Adrenal gland (tissue), 12 donors: ENCODE data around the gene SPNS2. TPM values are rescaled to one million over a fixed set of nuclear protein-coding genes. Genes with fewer than 3 reads are reported as not detected.

Experiments used
- DNase-seq, 7 donors: peaks; one replicate each; pipeline ENCODE4 v3.0.0-alpha.2; 2019 to 2020
- H3K27ac ChIP-seq, 5 donors: fragments of 200-600 bp; sonication (generic) in 4 of 5; 1 replicate in 3 of 5; 2 replicates in 2 of 5; pipeline versions ENCODE4 v1.5.1 to v1.8.0; 2016 to 2020; ENCODE audit warnings: mild to moderate bottlenecking in 1 of 5
- H3K27me3 ChIP-seq: fragments of 200-600 bp; 2 replicates; pipeline ENCODE4 v1.8.0; 2021
- H3K36me3 ChIP-seq, 2 donors: fragments of 200-600 bp; replicated peaks in 1 of 2; 1 replicate in 1 of 2; 2 replicates in 1 of 2; pipeline versions ENCODE4 v1.5.1 to v1.8.0; 2018 to 2022
- H3K4me1 ChIP-seq, 2 donors: fragments of 200-600 bp; replicated peaks in 1 of 2; 1 replicate in 1 of 2; 2 replicates in 1 of 2; pipeline versions ENCODE4 v1.5.1 to v1.8.0; 2018 to 2021
- H3K4me3 ChIP-seq, 4 donors: fragments of 200-600 bp; sonication (generic) in 3 of 4; one replicate each; pipeline ENCODE4 v1.5.1; 2016 to 2018
- H3K9me3 ChIP-seq, 3 donors: fragments of 200-600 bp; sonication (generic) in 1 of 3; replicated peaks in 1 of 3; 1 replicate in 2 of 3; 2 replicates in 1 of 3; pipeline versions ENCODE4 v1.5.1 to v1.8.0; 2016 to 2021
- CTCF ChIP-seq, 6 experiments: fragments of 450-650 bp in 4 of 6; fragments of 200-600 bp in 2 of 6; sonication (generic) in 1 of 6; IDR thresholded peaks; 1 replicate in 5 of 6; 2 replicates in 1 of 6; pipeline versions ENCODE4 v1.5.1 to v1.8.0; 2016 to 2021; ENCODE audit warnings: antibody characterized with exemption in 6 of 6, mild to moderate bottlenecking in 2 of 6, moderate library complexity in 1 of 6
- POLR2A ChIP-seq, 2 donors: fragments of 450-650 bp; IDR thresholded peaks; one replicate each; pipeline ENCODE4 v1.6.1; 2017; ENCODE audit warnings: antibody characterized with exemption in 2 of 2, mild to moderate bottlenecking in 2 of 2, moderate library complexity in 1 of 2
- WGBS, 4 donors: extraction: QIAGEN DNeasy Blood & Tissue Kit in 2 of 4; methylation state at CpG; one replicate each; pipeline versions ENCODE4 v1.1.5 to v1.1.7; 2013 to 2017; 5-methylcytosine and 5-hydroxymethylcytosine counted together
- intact Hi-C, 2 donors: fragments of 100-400 bp; cut with DNase I; formaldehyde crosslinking; loops; one replicate each; pipeline versions ENCODE4 v1.14.1 to v1.15.0; 2022 to 2023
- polyA plus RNA-seq, 3 donors: library from polyadenylated mRNA; stranded (reverse); fragments of 200-250 nt in 2 of 3; fragments of 350-450 nt in 1 of 3; fragmentation: Illumina TruSeq in 1 of 3; extraction: RNeasy Lipid Tissue Mini Kit (QIAGEN cat#74804) in 1 of 3; gene quantifications; one replicate each; pipeline ENCODE4 v1.2.3, GENCODE V29; 2013 to 2014
- total RNA-seq, 9 donors: library from RNA; depleted of rRNA in 4 of 9; stranded (reverse); fragments of >200 nt in 4 of 9; fragments of 120-200 nt in 1 of 9; fragmentation: NEBNext Ultra II Directional in 1 of 9; extraction: Animal tissue kit (Norgen Biotek cat#: 25700) in 1 of 9; gene quantifications; one replicate each; pipeline versions ENCODE4 v1.1.0 to v1.2.4, GENCODE V29; 2013 to 2023
- donor health status: healthy with polysubstance abuse.
- donor health status: Bipolar disorder and iron deficiency.
- donor health status: DM: yes; HTN: yes; CAD: no.
- donor health status: DM: no; HTN: no; CAD: no.
- donor health status: DM: no; HTN: no; CAD: no.
- donor health status: DM: yes; HTN: yes; CAD: no.

The SPNS2 gene
- total and polyA plus RNA-seq, 12 donors = 0.90 to 25.1 (median 7.7) TPM

- H3K9me3 ChIP-seq = no peaks in the 10 kb centered on the region
- peak overlapping the region in 1 of 5 donors; percentile 37 for H3K27ac ChIP-seq
- peaks cover 5 to 12% of the 10 kb centered on the region in 2 donors for H3K4me1 ChIP-seq
- peak overlapping the region in 1 of 4 donors; percentile 52 for H3K4me3 ChIP-seq
- intact Hi-C loops = no loop called here
- 1% methylated on average over 27 to 53 of the region's 53 CpGs for WGBS, 4 donors
- DNase-seq = peak in 1 of 7 donors; percentile 32
- TF ChIP-seq CTCF (IDR thresholded peaks at IDR 0.05) (no peak), POLR2A (IDR thresholded peaks at IDR 0.05) (no peak)
- H3K27me3 ChIP-seq = peaks cover 13% of the 10 kb centered on the region
- H3K36me3 ChIP-seq = no peaks in the 10 kb centered on the region
Observed at GRCh38 chr17:4499431-4500190, 930 bp downstream of the SPNS2 start.

GRCh38 chr17:4500191-4500571 lies 1.5 kb downstream of the SPNS2 start:
- H3K4me1 ChIP-seq = peaks cover 5 to 12% of the 10 kb centered on the region in 2 donors
- H3K27me3 ChIP-seq = peaks cover 13% of the 10 kb centered on the region
- H3K36me3 ChIP-seq = no peaks in the 10 kb centered on the region
- H3K9me3 ChIP-seq = no peaks in the 10 kb centered on the region
- intact Hi-C loops = no loop called here
- no peak for DNase-seq
- peak overlapping the region in 1 of 4 donors; percentile 52 for H3K4me3 ChIP-seq
- H3K27ac ChIP-seq = no peak overlapping the region
- WGBS, 4 donors = 14 to 36% (median 20%) methylated on average over 5 to 7 of the region's 7 CpGs
- TF ChIP-seq POLR2A (IDR thresholded peaks at IDR 0.05) = no peak

GRCh38 chr17:4501295-4501949 lies 2.7 kb downstream of the SPNS2 start:
- TF ChIP-seq POLR2A (IDR thresholded peaks at IDR 0.05) = no peak
- no peak for TF ChIP-seq CTCF (IDR thresholded peaks at IDR 0.05)
- intact Hi-C loops = no loop called here
- H3K27me3 ChIP-seq = peaks cover 13% of the 10 kb centered on the region
- H3K36me3 ChIP-seq = no peaks in the 10 kb centered on the region
- H3K4me3 ChIP-seq = no peak overlapping the region
- no peak for DNase-seq
- no peaks in the 10 kb centered on the region for H3K9me3 ChIP-seq
- 41 to 47% (median 46%) methylated on average over 3 of the region's 3 CpGs for WGBS, 4 donors
- H3K4me1 ChIP-seq = peaks cover 5 to 12% of the 10 kb centered on the region in 2 donors
- no peak overlapping the region for H3K27ac ChIP-seq

- Histone ChIP-seq H3K4me1 (peaks cover 5 to 12% of the 10 kb centered on the region in 2 donors), H3K4me3 (no peak overlapping the region), H3K27ac (no peak overlapping the region), H3K36me3 (no peaks in the 10 kb centered on the region), H3K9me3 (no peaks in the 10 kb centered on the region), H3K27me3 (peaks cover 13% of the 10 kb centered on the region)
- TF ChIP-seq CTCF (IDR thresholded peaks at IDR 0.05) = no peak
- TF ChIP-seq POLR2A (IDR thresholded peaks at IDR 0.05) = no peak
- DNase-seq = no peak
- WGBS, 4 donors = 70 to 77% (median 75%) methylated on average over 15 to 18 of the region's 18 CpGs
- intact Hi-C loops = no loop called here
Observed at GRCh38 chr17:4502466-4503154, 3.9 kb downstream of the SPNS2 start.
